H1 (cell line): ENCODE results near the gene IGF2R. TPM values are rescaled to one million over a fixed set of nuclear protein-coding genes. Genes with fewer than 3 reads are reported as not detected.

ENCODE experiments used
- FOSL1 ChIP-seq: IDR thresholded peaks from 2 replicates; pipeline ENCODE4 v1.6.1; 2011; ENCODE audit warnings: mild to moderate bottlenecking, low read depth, low read length, moderate library complexity; ENCODE audit not compliant: insufficient read depth
- GABPA ChIP-seq: IDR thresholded peaks from 2 replicates; pipeline ENCODE4 v1.6.1; 2011; ENCODE audit warnings: mild to moderate bottlenecking, low read length, moderate library complexity, borderline replicate concordance; ENCODE audit not compliant: insufficient read depth
- GTF2F1 ChIP-seq: IDR thresholded peaks from 2 replicates; pipeline ENCODE4 v1.6.1; 2012; ENCODE audit warnings: low read depth, low read length, improper control_type of control experiment, borderline replicate concordance
- RFX5 ChIP-seq: IDR thresholded peaks from 2 replicates; pipeline ENCODE4 v1.6.1; 2011; ENCODE audit warnings: low read depth, low read length, improper control_type of control experiment, borderline replicate concordance
- SAP30 ChIP-seq: fragments of 300-600 bp; sonication (generic); IDR thresholded peaks from 2 replicates; pipeline ENCODE4 v1.7.1; 2012; ENCODE audit warnings: low read length, moderate library complexity, mild to moderate bottlenecking, inconsistent platforms; ENCODE audit not compliant: insufficient read depth, insufficient replicate concordance
- polyA plus RNA-seq, 7 experiments: library from polyadenylated mRNA; depleted of rRNA in 3 of 7; stranded (reverse) in 5 of 7; unstranded in 2 of 7; fragments of >200 nt in 5 of 7; fragments of 200-250 nt in 2 of 7; gene quantifications; 1 replicate in 5 of 7; 2 replicates in 1 of 7; 4 replicates in 1 of 7; pipeline versions ENCODE4 v1.2.1 to v1.2.3, GENCODE V29; 2011 to 2013; ENCODE audit warnings: missing spikeins in 2 of 7, mixed read lengths in 2 of 7
- total RNA-seq: library from RNA; stranded (reverse); fragmentation: NEBNext Ultra II Directional; extraction: Animal tissue kit (Norgen Biotek cat#: 25700); gene quantifications from 2 replicates; pipeline ENCODE4 v1.2.1, GENCODE V29; 2021
- TF ChIP-seq, protein P1 (sequence below), 3 experiments: IDR thresholded peaks; 1 replicate in 2 of 3; 2 replicates in 1 of 3; pipeline versions ENCODE4 v1.5.1 to v1.6.1; 2011; ENCODE audit warnings: low read length in 3 of 3, mild to moderate bottlenecking in 3 of 3, inconsistent platforms in 2 of 3, low read depth in 1 of 3, moderate library complexity in 1 of 3; ENCODE audit not compliant: insufficient read depth in 1 of 3; ENCODE audit errors: control extremely low read depth in 1 of 3

IGF2R gene
- total and polyA plus RNA-seq, 2 of the 8 experiments (the other 6 are each of a cell fraction or from before 2014, with no cell fraction given): 20.6 to 74.1 TPM

DNA sequence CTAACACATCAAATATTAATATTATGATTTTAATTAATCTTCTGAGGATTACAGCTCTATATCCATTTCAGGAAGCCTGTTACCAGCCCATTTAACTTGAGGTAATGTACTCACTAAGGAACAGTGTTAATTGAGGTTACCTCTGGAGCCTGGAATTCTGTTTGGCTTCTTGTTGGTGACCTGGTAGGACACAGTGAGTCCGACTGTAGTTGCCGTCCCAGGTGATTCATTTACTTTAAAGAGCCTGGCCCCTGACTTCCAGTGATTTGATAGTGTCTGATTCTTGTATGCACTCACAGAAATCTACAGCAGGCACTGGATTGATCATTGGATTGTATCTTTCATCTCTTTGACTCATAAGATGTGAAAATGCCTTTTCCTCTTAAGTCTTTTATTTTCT lies 34.0 kb downstream of the IGF2R start (continued):
- TF ChIP-seq RFX5 (no peak), FOSL1 (no peak), GABPA (no peak), GTF2F1 (no peak), SAP30 (no peak)
- TF ChIP-seq, protein P1, sequence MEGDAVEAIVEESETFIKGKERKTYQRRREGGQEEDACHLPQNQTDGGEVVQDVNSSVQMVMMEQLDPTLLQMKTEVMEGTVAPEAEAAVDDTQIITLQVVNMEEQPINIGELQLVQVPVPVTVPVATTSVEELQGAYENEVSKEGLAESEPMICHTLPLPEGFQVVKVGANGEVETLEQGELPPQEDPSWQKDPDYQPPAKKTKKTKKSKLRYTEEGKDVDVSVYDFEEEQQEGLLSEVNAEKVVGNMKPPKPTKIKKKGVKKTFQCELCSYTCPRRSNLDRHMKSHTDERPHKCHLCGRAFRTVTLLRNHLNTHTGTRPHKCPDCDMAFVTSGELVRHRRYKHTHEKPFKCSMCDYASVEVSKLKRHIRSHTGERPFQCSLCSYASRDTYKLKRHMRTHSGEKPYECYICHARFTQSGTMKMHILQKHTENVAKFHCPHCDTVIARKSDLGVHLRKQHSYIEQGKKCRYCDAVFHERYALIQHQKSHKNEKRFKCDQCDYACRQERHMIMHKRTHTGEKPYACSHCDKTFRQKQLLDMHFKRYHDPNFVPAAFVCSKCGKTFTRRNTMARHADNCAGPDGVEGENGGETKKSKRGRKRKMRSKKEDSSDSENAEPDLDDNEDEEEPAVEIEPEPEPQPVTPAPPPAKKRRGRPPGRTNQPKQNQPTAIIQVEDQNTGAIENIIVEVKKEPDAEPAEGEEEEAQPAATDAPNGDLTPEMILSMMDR (IDR thresholded peaks at IDR 0.05; ENCODE audit: control extremely low read depth in 1 of 3, insufficient read depth in 1 of 3, low read depth in 1 of 3, low read length in 3 of 3): no peak
- TF ChIP-seq, all 59 proteins: peak for 0
